ENCODE measurements around the gene CTNNA1. TPM values are rescaled to one million over a fixed set of nuclear protein-coding genes. Genes with fewer than 3 reads are reported as not detected.

Gene CTNNA1
- total and polyA plus RNA-seq, 2 donors (not counting 3 experiments of a cell fraction or from before 2014, with no cell fraction given) = 156 to 394 TPM

GRCh38 chr5:138901716-138902115 lies 148.5 kb downstream of the CTNNA1 start:
- no peak overlapping the region for H2AFZ ChIP-seq (ENCODE audit: low read depth, low read length)
- CTCF ChIA-PET = interaction anchor here (1.3 to 1.7 kb wide), 2 partner anchors 77 to 112 kb away, joined by 4 read pairs; no protein-coding TSS in a partner anchor
- POLR2A ChIA-PET = no interaction called here
- no peaks in the 10 kb centered on the region for H3K9me3 ChIP-seq (replicated peaks; ENCODE audit: control insufficient read depth, insufficient read depth, low read length)
- TF ChIP-seq EZH2 (IDR thresholded peaks at IDR 0.05; ENCODE audit: borderline replicate concordance, low read depth, low read length, severe bottlenecking) = no peak
- TF ChIP-seq POLR2AphosphoS5 (IDR thresholded peaks at IDR 0.05; ENCODE audit: insufficient read depth, low read depth, low read length) = no peak
- TF ChIP-seq CTCF (IDR thresholded peaks at IDR 0.05; ENCODE audit: extremely low read depth in 1 of 2, insufficient read depth in 1 of 2, low read depth in 1 of 2, low read length in 2 of 2) = no peak
- no peak for TF ChIP-seq POLR2A (IDR thresholded peaks at IDR 0.05; ENCODE audit: low read depth, low read length)
- TF ChIP-seq MYC (IDR thresholded peaks at IDR 0.05; ENCODE audit: low read depth, low read length) = no peak
- TF ChIP-seq FOS (IDR thresholded peaks at IDR 0.05; ENCODE audit: borderline replicate concordance, insufficient read depth, low read length) = no peak
- no peak for TF ChIP-seq MAX (IDR thresholded peaks at IDR 0.05; ENCODE audit: insufficient read depth, insufficient read length)
- no peak for TF ChIP-seq GATA2 (IDR thresholded peaks at IDR 0.05; ENCODE audit: insufficient read depth, insufficient read length, low read depth, low read length)
- TF ChIP-seq JUN (IDR thresholded peaks at IDR 0.05; ENCODE audit: borderline replicate concordance, insufficient read depth, insufficient read length, low read depth) = no peak
- no peak overlapping the region for H3K4me2 ChIP-seq (ENCODE audit: insufficient read depth, low read length)
- no peak overlapping the region for H3K4me3 ChIP-seq (replicated peaks in 1 of 3; ENCODE audit: insufficient read depth in 1 of 3, low read depth in 1 of 3, low read length in 3 of 3)
- FAIRE-seq = no peak
- no TSS peak for BruUV-seq (replicated peaks)
- no peak overlapping the region for H3K27ac ChIP-seq (ENCODE audit: insufficient read depth, low read depth, low read length)
- peaks cover 8 to 10% of the 10 kb centered on the region in 2 experiments for H3K36me3 ChIP-seq (ENCODE audit: control insufficient read depth in 2 of 2, extremely low read depth in 1 of 2, insufficient read depth in 2 of 2, low read length in 2 of 2)
- no peaks in the 10 kb centered on the region for H3K27me3 ChIP-seq (ENCODE audit: control insufficient read depth in 2 of 2, insufficient read depth in 2 of 2, low read length in 2 of 2)
- H3K9ac ChIP-seq (replicated peaks; ENCODE audit: extremely low read depth, insufficient read depth, low read length) = no peak overlapping the region
- no peak for DNase-seq (ENCODE audit: low read depth, low spot score)
- intact Hi-C loops (cut with micrococcal nuclease) = loop anchor here (5.0 kb wide), 2 partner anchors 59 to 139 kb away; no protein-coding TSS in a partner anchor
- dilution Hi-C loops (cut with MboI; ENCODE audit: extremely low pct_ligation_motif_present, low sequenced_read_pairs) = no loop called here
- peaks cover 50% of the 10 kb centered on the region for H3K4me1 ChIP-seq (ENCODE audit: control insufficient read depth, extremely low read depth, insufficient read depth, low read length)
- H4K20me1 ChIP-seq (replicated peaks; ENCODE audit: control insufficient read depth, extremely low read depth, insufficient read depth, low read length) = peaks cover 2% of the 10 kb centered on the region
- no peaks in the 10 kb centered on the region for H3K9me1 ChIP-seq (replicated peaks; ENCODE audit: control insufficient read depth, extremely low read depth, insufficient read depth, low read length)
- peaks cover 5% of the 10 kb centered on the region for H3K79me2 ChIP-seq (ENCODE audit: control insufficient read depth, insufficient read depth, low read length)

Measured in endothelial cell of umbilical vein (primary cell).